Endothelial cell of umbilical vein (primary cell): ENCODE measurements around the gene B9D2.

Source experiments
- EZH2 ChIP-seq: IDR thresholded peaks from 2 replicates; pipeline ENCODE4 v1.6.1; 2012; ENCODE audit warnings: borderline replicate concordance, low read depth, mild to moderate bottlenecking, moderate library complexity, low read length, inconsistent platforms; ENCODE audit not compliant: severe bottlenecking
- FOS ChIP-seq: IDR thresholded peaks from 2 replicates; pipeline ENCODE4 v1.6.1; 2011; ENCODE audit warnings: mild to moderate bottlenecking, low read length, moderate library complexity, borderline replicate concordance; ENCODE audit not compliant: insufficient read depth
- GATA2 ChIP-seq: IDR thresholded peaks from 2 replicates; pipeline ENCODE4 v1.7.0; 2011; ENCODE audit warnings: low read depth, mild to moderate bottlenecking, moderate library complexity, mixed read lengths, low read length; ENCODE audit not compliant: insufficient read length, insufficient read depth
- JUN ChIP-seq: IDR thresholded peaks from 2 replicates; pipeline ENCODE4 v1.6.1; 2011; ENCODE audit warnings: borderline replicate concordance, low read depth; ENCODE audit not compliant: insufficient read length, insufficient read depth
- MYC ChIP-seq: IDR thresholded peaks from one replicate; pipeline ENCODE4 v1.6.1; 2011; ENCODE audit warnings: mild to moderate bottlenecking, low read depth, low read length
- POLR2A ChIP-seq: IDR thresholded peaks from 2 replicates; pipeline ENCODE4 v1.6.1; 2012; ENCODE audit warnings: low read depth, mild to moderate bottlenecking, control low read depth, low read length
- POLR2AphosphoS5 ChIP-seq: IDR thresholded peaks from 2 replicates; pipeline ENCODE4 v1.6.1; 2012; ENCODE audit warnings: low read depth, mild to moderate bottlenecking, control low read depth, low read length, moderate library complexity; ENCODE audit not compliant: insufficient read depth
- TF ChIP-seq, protein P1 (sequence below), 2 donors: IDR thresholded peaks; 1 replicate in 1 of 2; 2 replicates in 1 of 2; pipeline ENCODE4 v1.5.1; 2011; ENCODE audit warnings: low read length in 2 of 2, mild to moderate bottlenecking in 2 of 2, moderate library complexity in 2 of 2, control low read depth in 1 of 2, inconsistent platforms in 1 of 2, low read depth in 1 of 2; ENCODE audit not compliant: insufficient read depth in 1 of 2; ENCODE audit errors: extremely low read depth in 1 of 2
- TF ChIP-seq, protein P2 (sequence below): IDR thresholded peaks from 2 replicates; pipeline ENCODE4 v1.6.1; 2011; ENCODE audit not compliant: insufficient read depth, insufficient read length

DNA sequence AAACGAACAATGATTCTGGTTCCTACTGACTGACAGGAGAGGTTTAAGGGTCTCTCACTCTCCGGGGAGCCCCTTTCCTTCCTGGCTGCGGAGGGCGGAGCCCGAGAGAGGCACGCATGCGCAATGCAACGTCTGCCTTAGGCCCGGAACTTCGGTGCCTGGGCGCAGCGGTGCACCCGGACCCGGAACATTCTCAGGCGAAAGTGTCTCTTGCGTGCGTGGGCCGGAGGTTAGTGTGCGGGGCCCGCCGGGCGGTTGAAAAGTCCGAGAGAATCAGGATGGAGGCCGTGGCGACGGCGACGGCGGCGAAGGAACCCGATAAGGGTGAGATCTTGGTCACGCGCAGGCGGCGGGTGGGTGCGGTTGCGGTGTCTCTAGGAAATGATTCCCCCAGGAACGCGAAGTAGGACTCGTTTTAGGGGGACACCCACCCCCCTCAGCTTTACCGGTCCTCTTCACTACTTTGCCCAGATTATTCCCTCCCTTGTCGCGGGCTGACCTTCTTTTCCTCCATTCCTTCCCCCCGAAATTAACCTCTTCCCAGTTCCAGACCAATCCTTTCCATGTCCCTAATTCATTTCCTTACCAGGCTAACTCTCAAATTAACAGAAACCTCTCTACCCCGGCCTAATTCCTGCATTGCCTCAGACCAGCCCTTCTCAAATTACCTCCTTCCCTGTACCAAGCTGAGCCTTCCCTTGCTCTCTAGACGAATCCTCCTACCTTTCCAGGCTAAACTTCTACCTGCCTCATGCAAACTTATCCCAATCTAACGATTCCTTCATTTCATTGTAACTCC, 53.7 kb downstream of the B9D2 start, which contains the start of gene CCDC97:
- TF ChIP-seq, protein P1, sequence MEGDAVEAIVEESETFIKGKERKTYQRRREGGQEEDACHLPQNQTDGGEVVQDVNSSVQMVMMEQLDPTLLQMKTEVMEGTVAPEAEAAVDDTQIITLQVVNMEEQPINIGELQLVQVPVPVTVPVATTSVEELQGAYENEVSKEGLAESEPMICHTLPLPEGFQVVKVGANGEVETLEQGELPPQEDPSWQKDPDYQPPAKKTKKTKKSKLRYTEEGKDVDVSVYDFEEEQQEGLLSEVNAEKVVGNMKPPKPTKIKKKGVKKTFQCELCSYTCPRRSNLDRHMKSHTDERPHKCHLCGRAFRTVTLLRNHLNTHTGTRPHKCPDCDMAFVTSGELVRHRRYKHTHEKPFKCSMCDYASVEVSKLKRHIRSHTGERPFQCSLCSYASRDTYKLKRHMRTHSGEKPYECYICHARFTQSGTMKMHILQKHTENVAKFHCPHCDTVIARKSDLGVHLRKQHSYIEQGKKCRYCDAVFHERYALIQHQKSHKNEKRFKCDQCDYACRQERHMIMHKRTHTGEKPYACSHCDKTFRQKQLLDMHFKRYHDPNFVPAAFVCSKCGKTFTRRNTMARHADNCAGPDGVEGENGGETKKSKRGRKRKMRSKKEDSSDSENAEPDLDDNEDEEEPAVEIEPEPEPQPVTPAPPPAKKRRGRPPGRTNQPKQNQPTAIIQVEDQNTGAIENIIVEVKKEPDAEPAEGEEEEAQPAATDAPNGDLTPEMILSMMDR (IDR thresholded peaks at IDR 0.05; ENCODE audit: extremely low read depth in 1 of 2, insufficient read depth in 1 of 2, low read depth in 1 of 2, low read length in 2 of 2), result no peak
- TF ChIP-seq EZH2, result no peak
- TF ChIP-seq POLR2AphosphoS5, result peak; percentile 96
- no peak for TF ChIP-seq JUN
- peak; percentile 98 for TF ChIP-seq POLR2A
- TF ChIP-seq MYC, result peak; percentile 57
- TF ChIP-seq, protein P2, sequence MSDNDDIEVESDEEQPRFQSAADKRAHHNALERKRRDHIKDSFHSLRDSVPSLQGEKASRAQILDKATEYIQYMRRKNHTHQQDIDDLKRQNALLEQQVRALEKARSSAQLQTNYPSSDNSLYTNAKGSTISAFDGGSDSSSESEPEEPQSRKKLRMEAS, result peak; percentile 13
- no peak for TF ChIP-seq GATA2
- no peak for TF ChIP-seq FOS
